KOPT-K1 (cell line): Measurements from ENCODE around the gene NCOA7.
"Not testable (repeated sequence)": the region's sequence is repeated elsewhere in the genome, so short reads cannot be mapped to it uniquely, and the experiment has no call there.

ENCODE experiments used
- H3K27ac ChIP-seq: fragments of 200-600 bp; sonication (generic); 2 replicates; pipeline ENCODE4 v1.5.1; 2016; ENCODE audit warnings: antibody characterized with exemption, mild to moderate bottlenecking, low read depth, low read length; ENCODE audit not compliant: poor library complexity, severe bottlenecking
- H3K36me3 ChIP-seq: fragments of 200-600 bp; sonication (generic); 2 replicates; pipeline ENCODE4 v1.5.1; 2017; ENCODE audit warnings: antibody characterized with exemption, mild to moderate bottlenecking, low read length, moderate library complexity; ENCODE audit not compliant: insufficient read depth
- H3K9me3 ChIP-seq: fragments of 200-600 bp; sonication (generic); 2 replicates; pipeline ENCODE4 v1.5.1; 2017; ENCODE audit warnings: antibody characterized with exemption, low read length, mild to moderate bottlenecking; ENCODE audit not compliant: insufficient read depth, poor library complexity, severe bottlenecking

Gene NCOA7

GRCh38 chr6:125962900-125963497 is 172.2 kb downstream of the NCOA7 start:
- Histone ChIP-seq H3K27ac (no peak overlapping the region), H3K9me3 (no peaks in the 10 kb centered on the region), H3K36me3 (peaks cover 18% of the 10 kb centered on the region)

DNA sequence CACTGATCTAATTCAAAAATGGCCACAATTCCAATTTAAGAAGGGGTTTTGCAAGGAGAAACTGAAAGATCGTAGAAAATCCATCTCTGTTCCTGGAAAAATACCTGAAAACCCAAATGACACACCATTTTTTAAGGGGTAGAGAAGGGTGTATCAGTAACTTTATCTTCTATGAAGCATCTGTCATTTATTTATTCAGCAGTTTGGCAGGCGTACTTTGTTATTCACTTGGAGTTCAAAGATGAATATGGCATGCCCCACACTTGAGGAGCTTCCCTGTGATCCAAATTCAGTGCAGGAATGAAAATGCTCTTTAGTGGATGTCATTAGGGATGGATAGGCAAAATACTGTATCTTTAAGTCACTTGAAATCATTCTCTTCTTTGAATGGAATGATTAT is 173.1 kb downstream of the NCOA7 start:
- H3K27ac ChIP-seq: no peak overlapping the region
- no peaks in the 10 kb centered on the region for H3K9me3 ChIP-seq
- peaks cover 24% of the 10 kb centered on the region for H3K36me3 ChIP-seq

DNA sequence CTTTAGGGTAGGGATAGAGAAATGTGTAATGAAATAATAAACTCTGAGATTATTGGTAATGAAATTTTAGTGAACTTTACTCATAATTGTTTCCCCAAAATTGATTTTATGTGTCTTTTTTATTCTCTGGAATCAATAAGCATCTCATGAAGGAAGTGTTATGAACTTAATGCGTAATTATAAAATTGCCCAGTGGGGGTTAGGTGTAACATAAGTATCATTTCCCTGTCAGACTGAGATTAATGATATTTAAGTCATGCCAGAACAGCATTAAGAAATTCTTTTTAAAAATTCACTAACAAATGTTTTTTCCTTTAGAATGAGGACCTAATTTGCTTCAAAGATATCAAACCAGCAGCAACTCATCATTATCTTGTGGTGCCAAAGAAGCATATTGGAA is 175.8 kb downstream of the NCOA7 start:
- Histone ChIP-seq H3K9me3 (no peaks in the 10 kb centered on the region), H3K27ac (no peak overlapping the region), H3K36me3 (peaks cover 22% of the 10 kb centered on the region)

DNA sequence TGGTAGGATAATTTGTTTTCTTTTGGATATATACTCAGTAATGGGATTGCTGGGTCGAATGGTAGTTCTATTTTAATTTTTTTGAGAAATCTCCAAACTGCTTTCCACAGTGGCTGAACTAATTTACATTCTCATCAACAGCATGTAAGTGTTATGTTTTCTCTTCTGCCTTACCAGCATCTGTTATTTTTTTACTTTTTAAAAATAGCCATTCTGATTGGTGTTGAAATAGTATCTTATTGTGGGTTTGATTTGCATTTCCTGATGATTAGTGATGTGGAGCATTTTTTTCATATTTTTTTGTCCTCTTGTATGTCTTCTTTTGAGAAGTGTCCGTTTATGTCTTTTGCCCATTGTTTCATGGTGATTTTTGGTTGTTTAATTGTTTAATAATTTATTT is 177.7 kb downstream of the NCOA7 start:
- H3K27ac ChIP-seq: no peak overlapping the region
- peaks cover 25% of the 10 kb centered on the region for H3K36me3 ChIP-seq
- H3K9me3 ChIP-seq: no peaks in the 10 kb centered on the region

DNA sequence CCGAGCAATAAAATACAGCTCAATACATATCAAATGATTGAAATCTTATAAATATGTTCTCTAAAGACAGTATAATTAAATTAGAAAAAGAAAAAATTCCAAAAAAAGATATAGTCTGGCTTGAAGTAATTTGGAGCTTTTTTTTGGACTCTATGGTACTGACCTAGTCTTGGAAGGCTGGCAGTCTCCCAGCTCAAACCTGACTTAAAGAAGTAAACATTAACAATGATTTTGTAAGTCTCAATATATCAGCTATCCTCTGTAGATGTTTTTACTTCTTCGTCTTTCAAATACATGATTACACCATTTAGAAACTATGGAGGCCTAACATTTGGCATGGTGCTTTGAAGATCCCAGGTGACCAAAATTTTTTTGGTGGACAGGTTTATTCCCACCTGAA is 180.0 kb downstream of the NCOA7 start:
- Histone ChIP-seq H3K36me3 (peaks cover 41% of the 10 kb centered on the region), H3K27ac (no peak overlapping the region), H3K9me3 (no peaks in the 10 kb centered on the region)

DNA sequence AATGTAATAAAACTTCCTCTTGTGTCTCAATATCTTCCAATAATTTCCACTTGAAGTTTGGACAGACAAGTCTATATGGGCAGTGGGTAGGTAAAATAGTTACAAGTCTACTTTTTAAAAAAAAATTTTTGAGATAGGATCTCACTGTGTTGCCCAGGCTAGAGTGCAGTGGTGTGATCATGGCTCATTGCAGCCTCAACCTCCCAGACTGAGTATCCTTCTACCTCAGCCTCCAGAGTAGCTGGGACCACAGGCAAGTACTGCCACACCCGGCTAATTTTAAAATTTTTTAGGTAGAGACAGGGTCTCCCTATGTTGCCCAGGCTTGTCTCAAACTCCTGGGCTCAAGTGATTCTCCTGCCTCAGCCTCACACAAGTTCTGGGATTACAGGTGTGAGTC is 181.7 kb downstream of the NCOA7 start:
- peaks cover 46% of the 10 kb centered on the region for H3K36me3 ChIP-seq
- not testable (repeated sequence) for H3K9me3 ChIP-seq, H3K27ac ChIP-seq

DNA sequence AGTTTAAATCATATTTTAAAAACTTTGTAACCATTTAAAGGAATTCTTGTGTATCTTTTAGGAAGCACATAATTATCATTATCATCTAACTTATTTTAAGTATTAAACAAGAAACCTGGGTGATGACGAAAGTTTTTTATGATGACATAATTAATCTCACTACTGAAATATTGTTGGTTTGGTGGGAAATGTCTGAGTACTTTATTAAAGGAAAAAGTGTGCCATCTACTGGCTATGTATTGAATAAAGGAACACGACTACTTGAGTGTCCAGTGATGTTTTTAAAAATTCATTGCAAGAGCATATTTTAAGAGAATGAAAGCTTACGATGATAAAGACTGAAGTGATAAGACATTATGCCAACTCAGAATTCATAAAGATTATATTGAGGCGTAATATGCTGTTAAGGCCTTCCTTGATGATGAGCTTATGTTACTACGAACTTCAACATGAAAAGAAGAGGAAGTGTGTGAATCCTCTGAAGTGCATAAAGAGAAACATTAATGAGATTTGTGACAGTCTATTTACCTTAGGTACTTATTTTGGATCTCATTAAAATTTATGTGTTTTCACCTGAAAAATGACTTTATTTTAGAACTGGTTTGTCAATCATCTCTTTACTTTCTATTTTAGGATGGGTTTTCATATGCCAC is 183.6 kb downstream of the NCOA7 start:
- H3K9me3 ChIP-seq: no peaks in the 10 kb centered on the region
- peaks cover 31% of the 10 kb centered on the region for H3K36me3 ChIP-seq
- H3K27ac ChIP-seq: no peak overlapping the region

DNA sequence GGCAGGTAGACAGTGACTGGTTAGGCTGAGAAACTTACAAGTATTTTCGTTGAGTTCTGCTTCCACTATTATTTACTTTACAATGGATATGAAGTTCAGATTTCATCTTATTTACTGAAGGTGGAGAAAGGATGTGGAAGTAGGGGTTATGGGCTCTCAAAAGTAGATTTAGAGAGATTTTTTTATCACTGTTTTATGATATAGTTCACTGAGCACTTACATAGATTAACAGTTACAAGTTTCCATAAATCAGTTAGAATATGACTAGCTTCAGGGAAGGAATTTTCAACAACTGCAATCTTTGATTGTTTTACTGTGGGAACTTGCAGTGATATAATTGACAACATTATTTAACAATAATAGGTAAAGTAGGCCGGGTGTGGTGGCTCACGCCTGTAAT is 188.3 kb downstream of the NCOA7 start:
- H3K27ac ChIP-seq: no peak overlapping the region
- H3K36me3 ChIP-seq: peaks cover 17% of the 10 kb centered on the region
- H3K9me3 ChIP-seq: no peaks in the 10 kb centered on the region
